ENCODE measurements around the gene ZNF521. TPM values are rescaled to one million over a fixed set of nuclear protein-coding genes. Genes with fewer than 3 reads are reported as not detected.

The ZNF521 gene
- total RNA-seq, 4 donors from 2014 or later: 4.7 to 15.4 (median 7.7) TPM

- TF ChIP-seq CTCF (IDR thresholded peaks at IDR 0.05) (no peak), POLR2A (IDR thresholded peaks at IDR 0.05) (no peak)
- no peak overlapping the region for H3K4me3 ChIP-seq (ENCODE audit: low read depth, poor library complexity, severe bottlenecking)
- 79 to 81% methylated on average over 6 of the region's 6 CpGs for WGBS, 2 donors
- intact Hi-C loops (cut with DNase I; ENCODE audit: low total_unique reads): no loop called here
- DNase-seq (ENCODE audit: low spot score in 2 of 2): no peak
Measured at GRCh38 chr18:25281556-25281955, 70.4 kb downstream of the ZNF521 start.

GRCh38 chr18:25279961-25280360 is 72.0 kb downstream of the ZNF521 start:
- TF ChIP-seq CTCF (IDR thresholded peaks at IDR 0.05) (no peak), POLR2A (IDR thresholded peaks at IDR 0.05) (no peak)
- H3K4me3 ChIP-seq (ENCODE audit: low read depth, poor library complexity, severe bottlenecking): no peak overlapping the region
- intact Hi-C loops (cut with DNase I; ENCODE audit: low total_unique reads): no loop called here
- no peak for DNase-seq (ENCODE audit: low spot score in 2 of 2)
- 67 to 87% methylated on average over 6 of the region's 6 CpGs for WGBS, 2 donors

GRCh38 chr18:25279556-25279955 is 72.4 kb downstream of the ZNF521 start:
- 71 to 73% methylated on average over 3 of the region's 3 CpGs for WGBS, 2 donors
- intact Hi-C loops (cut with DNase I; ENCODE audit: low total_unique reads): no loop called here
- DNase-seq (ENCODE audit: low spot score in 2 of 2): no peak
- no peak overlapping the region for H3K4me3 ChIP-seq (ENCODE audit: low read depth, poor library complexity, severe bottlenecking)
- TF ChIP-seq POLR2A (IDR thresholded peaks at IDR 0.05): no peak
- no peak for TF ChIP-seq CTCF (IDR thresholded peaks at IDR 0.05)

- TF ChIP-seq CTCF (IDR thresholded peaks at IDR 0.05): no peak
- no peak for TF ChIP-seq POLR2A (IDR thresholded peaks at IDR 0.05)
- H3K4me3 ChIP-seq (ENCODE audit: low read depth, poor library complexity, severe bottlenecking): no peak overlapping the region
- WGBS, 2 donors: 36 to 42% methylated on average over 2 of the region's 2 CpGs
- intact Hi-C loops (cut with DNase I; ENCODE audit: low total_unique reads): no loop called here
- no peak for DNase-seq (ENCODE audit: low spot score in 2 of 2)
Measured at GRCh38 chr18:25279133-25279532, 72.8 kb downstream of the ZNF521 start.

GRCh38 chr18:25278394-25278793 is 73.6 kb downstream of the ZNF521 start:
- TF ChIP-seq POLR2A (IDR thresholded peaks at IDR 0.05) (no peak), CTCF (IDR thresholded peaks at IDR 0.05) (no peak)
- H3K4me3 ChIP-seq (ENCODE audit: low read depth, poor library complexity, severe bottlenecking): no peak overlapping the region
- 79 to 81% methylated on average over 4 of the region's 4 CpGs for WGBS, 2 donors
- DNase-seq (ENCODE audit: low spot score in 2 of 2): no peak
- intact Hi-C loops (cut with DNase I; ENCODE audit: low total_unique reads): no loop called here

GRCh38 chr18:25275412-25276001 is 76.5 kb downstream of the ZNF521 start:
- H3K4me3 ChIP-seq (ENCODE audit: low read depth, poor library complexity, severe bottlenecking): no peak overlapping the region
- DNase-seq (ENCODE audit: low spot score in 2 of 2): peak in 1 of 2 donors; percentile 78
- TF ChIP-seq POLR2A (IDR thresholded peaks at IDR 0.05) (no peak), CTCF (IDR thresholded peaks at IDR 0.05) (no peak)
- intact Hi-C loops (cut with DNase I; ENCODE audit: low total_unique reads): no loop called here
- WGBS, 2 donors: 75 to 78% methylated on average over 11 of the region's 11 CpGs
